HS-27A (cell line): ENCODE measurements around the gene ENTPD6.
"Not testable (repeated sequence)": the region's sequence is repeated elsewhere in the genome, so short reads cannot be mapped to it uniquely, and the experiment has no call there.

Experiments used
- DNase-seq: peaks from one replicate; pipeline ENCODE4 v3.0.0-alpha.2; 2012; ENCODE audit warnings: low read depth, missing footprints

Gene ENTPD6

GRCh38 chr20:25195014-25195961, at the start of gene ENTPD6:
Gene ENTPD6, plus strand, starts transcription at chr20:25195712. Its CDS starts 10,825 bp downstream, at chr20:25206537.
- DNase-seq, result peak; percentile 83

- no peak for DNase-seq
These were observed 48.5 kb upstream of the ENTPD6 start for GRCh38 chr20:25146976-25147375.

DNA sequence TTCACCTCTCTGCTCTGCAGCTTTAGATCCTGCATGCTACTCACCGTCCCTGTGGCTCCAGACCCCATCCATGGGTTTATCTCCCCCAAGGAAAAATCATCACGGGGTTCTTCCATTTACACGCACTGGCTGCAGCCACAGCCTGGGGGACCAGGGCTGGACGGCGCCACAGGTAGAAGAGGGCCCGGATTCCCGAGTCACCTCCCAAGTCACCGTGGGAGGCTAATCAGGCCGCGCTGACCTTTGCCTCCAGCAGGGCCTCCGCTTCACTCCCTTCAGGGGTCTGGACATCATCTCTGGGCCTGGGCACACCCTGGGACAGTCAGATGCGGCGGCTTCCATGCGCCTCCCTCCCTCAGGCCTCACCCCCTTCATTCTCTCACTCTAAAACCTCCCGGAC, 47.8 kb upstream of the ENTPD6 start:
- no peak for DNase-seq

DNA sequence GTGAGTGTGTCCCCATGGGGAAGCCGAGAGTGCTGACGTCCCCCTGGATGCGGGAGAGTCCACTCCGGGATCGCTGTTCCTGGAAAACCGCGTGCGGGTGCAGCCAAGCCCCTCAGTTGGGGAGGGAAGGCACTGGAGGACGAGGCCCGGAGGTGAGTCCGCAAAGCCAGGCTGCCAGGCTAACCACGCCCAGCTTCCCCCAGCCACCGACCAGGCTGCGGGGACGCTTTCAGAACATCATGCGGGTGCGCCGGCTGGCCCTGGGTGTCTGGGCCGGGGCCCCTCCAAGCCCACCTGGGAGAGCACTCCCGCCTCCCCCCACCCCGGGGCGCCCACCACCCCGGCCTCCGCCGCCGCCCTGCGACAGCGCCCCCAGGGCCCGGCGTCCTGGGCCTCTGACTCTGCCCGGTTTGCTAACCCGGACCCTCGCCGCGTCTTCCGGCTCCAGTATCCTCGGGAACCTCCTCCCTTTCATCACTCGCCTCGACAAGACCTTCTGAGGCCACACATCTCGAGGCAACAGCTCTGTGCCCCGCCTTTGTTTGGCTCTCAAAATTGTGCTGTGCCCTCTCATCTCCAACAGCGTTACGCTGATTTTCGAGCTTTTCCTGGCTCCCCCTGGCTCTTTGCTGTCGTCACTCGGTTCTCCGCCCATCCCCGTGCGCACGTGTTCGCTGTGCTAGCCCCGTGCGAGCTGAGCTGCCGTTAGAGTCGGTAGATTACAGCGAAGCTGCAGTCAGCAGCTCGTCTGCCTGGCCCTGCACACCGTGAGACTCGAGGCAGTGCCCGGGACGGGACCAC, 47.1 kb upstream of the ENTPD6 start:
- DNase-seq, result no peak

DNA sequence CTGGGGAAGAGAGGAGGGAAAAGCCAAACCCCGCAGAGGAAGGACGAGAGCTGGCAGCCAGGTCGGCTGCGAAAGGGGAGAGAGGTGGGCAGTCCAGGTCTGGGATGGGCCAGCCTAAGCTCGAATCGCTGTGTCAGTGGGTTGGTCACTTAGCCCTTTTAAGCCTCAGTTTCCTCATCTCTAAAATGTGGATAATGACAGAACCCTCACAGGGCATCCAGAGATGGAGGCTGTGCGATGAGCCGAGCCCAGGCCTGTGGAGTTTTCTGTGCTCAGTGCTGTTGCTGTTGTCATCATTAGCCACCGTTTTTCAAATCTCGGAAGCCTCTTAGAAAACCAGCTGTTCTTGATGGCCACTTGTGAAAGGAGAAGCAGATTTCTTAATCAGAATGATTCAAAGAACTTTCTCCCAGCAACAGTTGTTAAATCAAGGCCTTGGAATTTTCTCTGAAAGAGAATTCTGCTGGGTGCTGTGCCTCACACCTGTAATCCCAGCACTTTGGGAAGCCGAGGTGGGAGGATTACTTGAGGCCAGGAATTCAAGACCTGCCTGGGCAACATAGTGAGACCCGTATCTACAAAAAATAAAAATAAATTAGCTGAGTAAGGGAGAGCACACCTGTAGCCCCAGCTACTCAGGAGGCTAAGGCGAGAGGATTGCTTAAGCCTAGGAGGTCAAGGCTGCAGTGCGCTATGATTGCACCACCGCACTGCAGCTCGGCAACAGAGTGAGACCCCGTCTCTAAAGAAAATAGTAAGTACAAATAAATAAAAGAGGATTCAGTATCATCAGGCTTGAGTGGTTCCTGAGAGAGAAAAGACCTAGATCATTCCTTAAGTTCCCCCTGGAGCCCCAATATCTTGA, 46.3 kb upstream of the ENTPD6 start:
- no peak for DNase-seq

- DNase-seq, result no peak
These were observed 45.5 kb upstream of the ENTPD6 start for GRCh38 chr20:25150016-25150415.

DNA sequence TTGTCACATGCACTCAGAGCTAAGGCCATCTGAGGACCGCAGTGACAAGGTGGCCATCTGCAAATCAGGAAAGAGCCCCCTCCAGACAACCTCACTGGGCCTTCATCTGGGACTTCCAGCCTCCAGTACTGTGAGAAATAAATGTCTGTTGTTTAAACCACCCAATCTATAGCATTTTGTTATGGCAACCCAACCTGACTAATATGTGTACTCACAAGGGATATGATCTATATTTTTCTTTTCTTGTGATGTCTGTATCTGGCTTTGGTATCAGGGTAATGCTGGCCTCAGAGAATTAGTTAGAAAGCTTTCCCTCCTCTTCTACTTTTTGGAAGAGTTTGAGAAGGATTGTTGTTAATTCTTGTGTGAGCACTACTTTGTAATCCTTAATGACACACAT, 37.5 kb upstream of the ENTPD6 start:
- DNase-seq, result no peak

GRCh38 chr20:25160467-25160866, 35.0 kb upstream of the ENTPD6 start:
- no peak for DNase-seq

DNA sequence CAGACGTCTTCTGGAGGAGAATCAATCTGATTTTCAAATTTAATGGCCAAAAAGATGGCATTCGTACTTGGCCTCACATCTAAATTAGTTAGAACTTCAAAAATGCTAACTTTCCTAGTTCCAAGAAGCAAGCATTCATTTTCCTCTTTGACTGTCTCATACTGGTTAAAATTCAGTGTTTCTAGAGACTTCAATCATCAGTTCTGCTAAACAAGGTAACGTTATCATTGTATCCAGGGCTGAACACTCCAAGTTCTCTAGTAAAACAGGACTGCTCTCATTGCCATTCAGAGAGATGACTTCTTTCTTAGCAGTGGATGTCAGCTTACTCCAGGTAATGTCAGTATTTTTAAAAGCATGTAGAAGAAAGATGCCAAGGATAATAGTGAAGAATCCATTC, 34.6 kb upstream of the ENTPD6 start:
- DNase-seq, result no peak

GRCh38 chr20:25165128-25165527, 30.4 kb upstream of the ENTPD6 start:
- no peak for DNase-seq

- not testable (repeated sequence) for DNase-seq
These were observed 29.3 kb upstream of the ENTPD6 start for GRCh38 chr20:25166105-25166782.

- DNase-seq, result no peak
These were observed 22.2 kb upstream of the ENTPD6 start for GRCh38 chr20:25173321-25173720.

DNA sequence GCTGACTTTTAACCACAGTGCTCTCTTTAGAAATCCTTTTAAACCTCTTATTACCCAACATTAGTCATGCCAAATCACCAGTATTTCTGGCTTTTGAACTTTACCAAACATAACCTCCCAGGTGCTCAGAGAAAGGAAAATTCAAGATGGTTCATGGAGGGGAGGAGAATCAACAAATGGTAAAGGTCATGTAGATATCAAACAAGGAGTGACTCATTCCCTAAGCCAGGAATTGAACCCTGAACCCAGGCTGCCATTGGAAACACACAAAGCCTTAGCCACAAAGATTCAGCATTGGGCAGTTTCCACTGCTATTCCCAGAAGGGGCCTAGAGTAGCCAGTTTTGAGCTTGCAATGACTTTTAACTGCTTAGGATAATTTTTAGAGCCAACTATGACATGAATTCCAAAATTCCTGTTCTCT, 21.6 kb upstream of the ENTPD6 start:
- DNase-seq, result no peak

GRCh38 chr20:25176184-25176583, 19.3 kb upstream of the ENTPD6 start:
- DNase-seq, result no peak

- DNase-seq, result peak; percentile 77
These were observed 17.6 kb upstream of the ENTPD6 start for GRCh38 chr20:25177890-25178321.

DNA sequence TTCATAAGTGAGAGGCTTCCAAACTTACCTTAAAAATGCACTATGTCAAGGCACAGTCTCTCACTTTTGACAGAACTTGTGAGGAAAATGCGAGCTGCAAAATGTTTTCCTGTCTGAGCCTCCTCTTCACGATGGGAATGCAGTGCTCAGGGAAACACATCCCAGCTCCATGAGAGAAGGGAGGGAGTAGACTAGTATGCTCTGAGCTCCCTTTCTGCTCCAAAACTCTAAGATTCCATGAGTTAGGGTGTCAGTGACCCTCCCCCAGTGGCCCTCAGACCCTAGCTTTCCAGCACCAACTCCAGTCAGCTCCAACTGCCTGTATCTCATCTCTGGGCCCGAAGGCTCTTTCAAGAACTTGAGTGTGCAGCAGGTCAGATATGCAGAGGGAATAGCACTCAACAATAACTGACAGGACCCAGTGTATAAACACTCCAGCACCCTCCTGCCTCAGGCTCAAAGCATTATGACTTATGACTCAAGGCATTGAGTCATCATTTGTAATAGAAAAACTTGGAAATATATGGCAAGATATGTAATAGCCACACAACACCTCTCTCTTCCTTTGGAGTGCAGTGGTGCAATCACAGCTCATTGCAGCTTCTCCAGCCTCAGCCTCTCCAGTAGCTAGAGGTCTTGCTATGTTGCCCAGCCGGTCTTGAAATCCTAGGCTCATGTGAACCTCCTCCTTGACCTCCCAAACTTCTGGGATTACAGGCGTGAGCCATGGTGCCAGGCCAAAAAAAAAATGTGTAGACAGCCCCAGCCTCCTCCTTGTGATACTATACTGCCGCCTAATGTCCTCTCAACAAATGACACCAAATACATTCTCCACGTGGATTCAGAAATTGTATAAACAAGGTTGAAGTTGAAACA, 16.7 kb upstream of the ENTPD6 start:
- peak; percentile 96 for DNase-seq

- DNase-seq, result peak; percentile 11
These were observed 15.9 kb upstream of the ENTPD6 start for GRCh38 chr20:25179439-25180089.

GRCh38 chr20:25184391-25184790, 11.1 kb upstream of the ENTPD6 start:
- not testable (repeated sequence) for DNase-seq

DNA sequence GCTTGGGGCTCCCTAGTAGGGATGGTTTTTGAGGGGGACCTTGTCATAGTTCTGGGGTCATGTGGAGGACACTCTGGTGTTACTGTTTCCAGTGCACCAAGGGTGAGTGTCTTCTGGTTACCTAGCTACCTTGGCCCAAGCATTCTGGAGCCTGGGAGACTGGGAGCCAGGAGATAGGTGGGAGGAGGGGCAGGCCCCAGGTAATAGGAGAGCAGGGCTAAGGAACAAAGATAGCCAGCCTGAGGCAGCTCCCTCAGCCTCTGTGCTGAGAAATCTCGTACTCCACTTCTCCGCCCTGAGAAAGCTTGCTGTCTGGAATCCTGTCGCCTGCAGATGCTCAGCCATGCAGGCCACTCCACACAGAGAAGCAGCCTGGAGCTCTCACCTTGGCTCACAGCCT, 8.3 kb upstream of the ENTPD6 start:
- no peak for DNase-seq

DNA sequence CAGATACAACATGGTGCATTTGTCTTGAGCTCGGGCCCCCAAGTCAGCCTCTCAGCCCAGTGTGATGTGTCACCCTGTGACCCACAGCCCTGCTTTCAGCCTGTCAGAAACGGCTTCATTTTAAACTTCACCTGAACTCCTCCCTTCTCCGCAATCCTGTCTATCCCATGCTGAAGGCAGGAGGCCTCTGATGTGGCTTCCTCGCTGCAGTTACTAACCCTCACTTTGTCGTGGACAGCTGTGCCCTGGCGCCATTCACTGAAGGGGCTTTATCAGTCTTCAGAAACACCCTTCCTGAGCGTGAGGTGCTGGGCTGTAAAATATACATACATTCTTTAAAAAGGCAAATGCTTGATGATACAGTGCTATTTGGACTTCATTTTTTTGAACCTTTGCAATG, 7.9 kb upstream of the ENTPD6 start:
- no peak for DNase-seq
